ENCODE results near the gene NR1I3. TPM values are rescaled to one million over a fixed set of nuclear protein-coding genes. Genes with fewer than 3 reads are reported as not detected.
A peak's percentile ranks its signal among the peaks of the same experiment; 100 is the strongest.

NR1I3 gene
- total and polyA plus RNA-seq, 2 of the 13 experiments (the other 11 are each of a cell fraction or from before 2014, with no cell fraction given), result 0.62 to 0.95 TPM

DNA sequence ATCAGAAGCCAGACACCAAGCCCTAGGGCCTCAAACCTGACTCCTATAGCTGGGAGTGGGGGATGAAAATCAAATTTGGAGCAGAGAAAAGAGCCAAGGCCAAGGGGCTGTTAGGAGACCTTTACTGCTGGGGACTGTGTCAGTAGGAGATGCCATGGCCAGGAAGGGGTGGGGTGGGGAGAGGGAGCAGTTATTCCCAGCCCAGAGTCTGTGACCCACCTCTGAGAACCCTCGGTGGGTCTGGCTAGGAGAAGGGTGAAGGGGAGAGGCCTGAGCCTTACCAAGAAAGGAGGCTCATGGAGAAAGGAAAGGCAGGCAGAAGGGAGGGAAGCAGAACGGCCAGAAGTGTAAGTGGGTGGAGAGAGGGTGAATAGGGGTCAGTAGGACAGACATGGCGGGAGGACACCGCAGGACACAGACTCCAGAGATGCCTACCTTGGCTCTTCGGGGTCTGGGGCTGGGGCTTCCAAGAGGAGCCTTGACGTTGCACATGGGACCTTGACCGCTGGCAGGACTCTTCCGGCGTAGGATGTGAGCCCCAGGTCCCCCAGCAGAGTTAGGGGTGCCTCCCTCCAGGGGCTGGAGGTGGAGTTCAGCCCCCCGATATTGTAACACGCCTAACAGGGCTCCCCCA, 40.3 kb downstream of the NR1I3 start:
- H3K9ac ChIP-seq (ENCODE audit: insufficient read depth, low read depth, low read length), result peak overlapping the region; percentile 56
- intact Hi-C loops (cut with micrococcal nuclease; ENCODE audit: unreplicated experiment), result loop anchor here (1.0 kb wide), 1 partner anchor 28 kb away; no protein-coding TSS in a partner anchor

More for the DNA sequence above, 40.3 kb downstream of the NR1I3 start:
- no peak for FAIRE-seq
- H3K27ac ChIP-seq (ENCODE audit: extremely low read length, insufficient read depth, low read length), result no peak overlapping the region
- H3K79me2 ChIP-seq (ENCODE audit: insufficient read depth, low read length), result peaks cover 3% of the 10 kb centered on the region
- no TSS peak for BruUV-seq (replicated peaks)
- H3K36me3 ChIP-seq (replicated peaks in 1 of 2; ENCODE audit: control insufficient read depth in 1 of 2, insufficient read depth in 2 of 2, low read length in 2 of 2), result no peaks in the 10 kb centered on the region
- POLR2A ChIA-PET, result interaction anchor here (0.9 to 3.5 kb wide), 10 partner anchors 19 to 202 kb away, joined by 3 to 44 read pairs (median 4); partner anchors contain the start of genes APOA2, B4GALT3, PPOX and SDHC
- H3K27me3 ChIP-seq (ENCODE audit: control insufficient read depth in 1 of 2, insufficient read depth in 2 of 2, low read length in 2 of 2), result no peaks in the 10 kb centered on the region; a peak in 1 of 5 replicates
- TF ChIP-seq ZNF776 (CRISPR knock-in tag; IDR thresholded peaks at IDR 0.05), result 0 out of 2 replicates have a peak, but pooled peaks have one; percentile 53
- TF ChIP-seq SKI (IDR thresholded peaks at IDR 0.05; ENCODE audit: partially characterized antibody), result no peak
- TF ChIP-seq NFATC3 (CRISPR knock-in tag; IDR thresholded peaks at IDR 0.05), result no peak
- no peak for TF ChIP-seq ZNF530 (CRISPR knock-in tag; IDR thresholded peaks at IDR 0.05; ENCODE audit: low read depth)
- TF ChIP-seq SIX4 (CRISPR knock-in tag; IDR thresholded peaks at IDR 0.05), result no peak
- TF ChIP-seq HMG20B (CRISPR knock-in tag; conservative IDR thresholded peaks at IDR 0.05), result no peak
- TF ChIP-seq, protein P1, sequence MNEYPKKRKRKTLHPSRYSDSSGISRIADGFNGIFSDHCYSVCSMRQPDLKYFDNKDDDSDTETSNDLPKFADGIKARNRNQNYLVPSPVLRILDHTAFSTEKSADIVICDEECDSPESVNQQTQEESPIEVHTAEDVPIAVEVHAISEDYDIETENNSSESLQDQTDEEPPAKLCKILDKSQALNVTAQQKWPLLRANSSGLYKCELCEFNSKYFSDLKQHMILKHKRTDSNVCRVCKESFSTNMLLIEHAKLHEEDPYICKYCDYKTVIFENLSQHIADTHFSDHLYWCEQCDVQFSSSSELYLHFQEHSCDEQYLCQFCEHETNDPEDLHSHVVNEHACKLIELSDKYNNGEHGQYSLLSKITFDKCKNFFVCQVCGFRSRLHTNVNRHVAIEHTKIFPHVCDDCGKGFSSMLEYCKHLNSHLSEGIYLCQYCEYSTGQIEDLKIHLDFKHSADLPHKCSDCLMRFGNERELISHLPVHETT (CRISPR knock-in tag; conservative IDR thresholded peaks at IDR 0.05), result no peak
- TF ChIP-seq ARNT2 (CRISPR knock-in tag; IDR thresholded peaks at IDR 0.05; ENCODE audit: low read depth), result 0 out of 2 replicates have a peak, but pooled peaks have one; percentile 7
- 0 out of 2 replicates have a peak, but pooled peaks have one; percentile 36 for TF ChIP-seq SNAI1 (CRISPR knock-in tag; IDR thresholded peaks at IDR 0.05; ENCODE audit: borderline replicate concordance)
- no peak for TF ChIP-seq ZNF780A (CRISPR knock-in tag; IDR thresholded peaks at IDR 0.05)
- TF ChIP-seq SYNCRIP (IDR thresholded peaks at IDR 0.05; ENCODE audit: insufficient read depth, low read depth, low read length), result no peak
- ATAC-seq, result no peak
- peak overlapping the region; percentile 54 to 85 (median 56) for H3K4me3 ChIP-seq (replicated peaks in 1 of 3; ENCODE audit: insufficient read depth in 1 of 3, low read depth in 2 of 3, low read length in 3 of 3)
- peak overlapping the region; percentile 98 for H3K4me2 ChIP-seq (ENCODE audit: low read depth, low read length)
- in situ Hi-C loops (cut with HindIII; ENCODE audit: extremely low pct_ligation_motif_present, low pct_unique_long_range_greater_than_20kb), result loop anchor here (5.0 kb wide), 1 partner anchor 185 kb away; no protein-coding TSS in a partner anchor
- no peak overlapping the region for H2AFZ ChIP-seq (ENCODE audit: low read length)
- CTCF ChIA-PET (ENCODE audit: low intra/inter-chr PET ratio, low total read pairs), result no interaction called here
- H4K20me1 ChIP-seq (ENCODE audit: insufficient read depth, low read length), result no peaks in the 10 kb centered on the region
- DNase-seq (ENCODE audit: low spot score), result no peak
- H3K9me3 ChIP-seq (ENCODE audit: low read length), result no peaks in the 10 kb centered on the region
- WGBS (ENCODE audit: low lambda C conversion rate), result 43% methylated on average over 5 of the region's 11 CpGs
- H3K4me1 ChIP-seq (ENCODE audit: insufficient read depth, low read length), result peaks cover 69% of the 10 kb centered on the region
